Esophagus (tissue), 2 donors: ENCODE results near the gene CDC16. TPM values are rescaled to one million over a fixed set of nuclear protein-coding genes. Genes with fewer than 3 reads are reported as not detected.

ENCODE experiments used
- H3K27ac ChIP-seq, 2 donors: one replicate each; pipeline ENCODE4 v1.5.1; 2013; ENCODE audit warnings: low read depth in 2 of 2, mild to moderate bottlenecking in 2 of 2, inconsistent platforms in 1 of 2, low read length in 1 of 2, moderate library complexity in 1 of 2
- H3K27me3 ChIP-seq, 2 donors: one replicate each; pipeline ENCODE4 v1.6.1; 2013; ENCODE audit warnings: low read length in 2 of 2, control low read depth in 1 of 2, mild to moderate bottlenecking in 1 of 2; ENCODE audit not compliant: insufficient read depth in 2 of 2, control insufficient read depth in 1 of 2
- H3K36me3 ChIP-seq, 2 donors: one replicate each; pipeline ENCODE4 v1.6.1; 2013; ENCODE audit warnings: low read length in 1 of 2; ENCODE audit not compliant: control insufficient read depth in 2 of 2, insufficient read depth in 2 of 2
- H3K4me1 ChIP-seq, 2 donors: one replicate each; pipeline ENCODE4 v1.6.1; 2013; ENCODE audit warnings: low read length in 1 of 2; ENCODE audit not compliant: control insufficient read depth in 2 of 2, insufficient read depth in 2 of 2
- H3K4me3 ChIP-seq, 2 donors: one replicate each; pipeline ENCODE4 v1.5.1; 2013; ENCODE audit warnings: low read length in 2 of 2, mild to moderate bottlenecking in 2 of 2, low read depth in 1 of 2, moderate library complexity in 1 of 2
- H3K9me3 ChIP-seq, 2 donors: one replicate each; pipeline ENCODE4 v1.6.1; 2013; ENCODE audit warnings: mild to moderate bottlenecking in 2 of 2, low read depth in 1 of 2, low read length in 1 of 2, moderate library complexity in 1 of 2; ENCODE audit not compliant: control insufficient read depth in 2 of 2, insufficient read depth in 1 of 2
- WGBS, 2 donors: extraction: QIAGEN DNeasy Blood & Tissue Kit; methylation state at CpG; one replicate each; pipeline ENCODE4 v1.1.7; 2013; 5-methylcytosine and 5-hydroxymethylcytosine counted together
- polyA plus RNA-seq, 2 donors: library from polyadenylated mRNA; stranded (reverse); fragments of 200-250 nt; gene quantifications; one replicate each; pipeline ENCODE4 v1.2.3, GENCODE V29; 2013
- donor health status: healthy with polysubstance abuse.
- donor health status: Bipolar disorder and iron deficiency.

CDC16 gene
- polyA plus RNA-seq, 2 donors, result 33.4 to 36.1 TPM

GRCh38 chr13:114284680-114285079 lies 50.0 kb downstream of the CDC16 start:
- H3K27me3 ChIP-seq, result no peaks in the 10 kb centered on the region
- H3K4me3 ChIP-seq, result no peak overlapping the region
- no peaks in the 10 kb centered on the region for H3K9me3 ChIP-seq
- H3K4me1 ChIP-seq, result no peaks in the 10 kb centered on the region
- H3K36me3 ChIP-seq, result peaks cover 3 to 10% of the 10 kb centered on the region in 2 donors
- WGBS, 2 donors, result 97 to 98% methylated on average over 8 of the region's 8 CpGs
- H3K27ac ChIP-seq, result no peak overlapping the region

- Histone ChIP-seq H3K4me1 (no peaks in the 10 kb centered on the region), H3K4me3 (no peak overlapping the region), H3K9me3 (no peaks in the 10 kb centered on the region), H3K27me3 (no peaks in the 10 kb centered on the region), H3K27ac (no peak overlapping the region), H3K36me3 (peaks cover 8 to 16% of the 10 kb centered on the region in 2 donors)
- WGBS, 2 donors, result 77 to 82% methylated on average over 4 of the region's 4 CpGs
Measured at GRCh38 chr13:114285166-114285808, 50.6 kb downstream of the CDC16 start.

- H3K4me1 ChIP-seq, result no peaks in the 10 kb centered on the region
- H3K27ac ChIP-seq, result no peak overlapping the region
- no peak overlapping the region for H3K4me3 ChIP-seq
- no peaks in the 10 kb centered on the region for H3K9me3 ChIP-seq
- no peaks in the 10 kb centered on the region for H3K27me3 ChIP-seq
- 94 to 95% methylated on average over 8 of the region's 8 CpGs for WGBS, 2 donors
- peaks cover 9 to 18% of the 10 kb centered on the region in 2 donors for H3K36me3 ChIP-seq
Measured at GRCh38 chr13:114286808-114287207, 52.1 kb downstream of the CDC16 start.

GRCh38 chr13:114288157-114288591 lies 53.5 kb downstream of the CDC16 start:
- WGBS, 2 donors, result 91 to 94% methylated on average over 8 of the region's 8 CpGs
- H3K27me3 ChIP-seq, result no peaks in the 10 kb centered on the region
- H3K4me1 ChIP-seq, result no peaks in the 10 kb centered on the region
- H3K4me3 ChIP-seq, result no peak overlapping the region
- H3K9me3 ChIP-seq, result no peaks in the 10 kb centered on the region
- H3K27ac ChIP-seq, result no peak overlapping the region
- peaks cover 9 to 25% of the 10 kb centered on the region in 2 donors for H3K36me3 ChIP-seq

GRCh38 chr13:114296448-114296847 lies 61.8 kb downstream of the CDC16 start:
- Histone ChIP-seq H3K9me3 (no peaks in the 10 kb centered on the region), H3K27me3 (no peaks in the 10 kb centered on the region), H3K27ac (no peak overlapping the region), H3K4me3 (no peak overlapping the region), H3K36me3 (peaks cover 5 to 30% of the 10 kb centered on the region in 2 donors), H3K4me1 (no peaks in the 10 kb centered on the region)
- WGBS, 2 donors, result 91 to 92% methylated on average over 10 of the region's 10 CpGs

GRCh38 chr13:114296902-114297301 lies 62.2 kb downstream of the CDC16 start:
- H3K36me3 ChIP-seq, result peaks cover 5 to 30% of the 10 kb centered on the region in 2 donors
- 89 to 92% methylated on average over 5 of the region's 5 CpGs for WGBS, 2 donors

GRCh38 chr13:114298866-114299265 lies 64.2 kb downstream of the CDC16 start:
- Histone ChIP-seq H3K27ac (no peak overlapping the region), H3K36me3 (peaks cover 5 to 29% of the 10 kb centered on the region in 2 donors), H3K4me3 (no peak overlapping the region), H3K27me3 (no peaks in the 10 kb centered on the region), H3K4me1 (no peaks in the 10 kb centered on the region), H3K9me3 (no peaks in the 10 kb centered on the region)
- WGBS, 2 donors, result 86 to 88% methylated on average over 12 of the region's 12 CpGs

More at GRCh38 chr13:114296902-114297301, 62.2 kb downstream of the CDC16 start:
- Histone ChIP-seq H3K4me1 (no peaks in the 10 kb centered on the region), H3K27ac (no peak overlapping the region), H3K4me3 (no peak overlapping the region), H3K27me3 (no peaks in the 10 kb centered on the region), H3K9me3 (no peaks in the 10 kb centered on the region)

GRCh38 chr13:114299604-114300305 lies 65.1 kb downstream of the CDC16 start:
- H3K36me3 ChIP-seq, result peaks cover 5 to 32% of the 10 kb centered on the region in 2 donors
- WGBS, 2 donors, result 91 to 92% methylated on average over 12 of the region's 12 CpGs
- no peaks in the 10 kb centered on the region for H3K27me3 ChIP-seq
- no peaks in the 10 kb centered on the region for H3K4me1 ChIP-seq
- H3K4me3 ChIP-seq, result no peak overlapping the region
- H3K9me3 ChIP-seq, result no peaks in the 10 kb centered on the region
- H3K27ac ChIP-seq, result no peak overlapping the region

GRCh38 chr13:114303700-114304327 lies 69.1 kb downstream of the CDC16 start:
- peaks cover 5 to 27% of the 10 kb centered on the region in 2 donors for H3K36me3 ChIP-seq
- H3K9me3 ChIP-seq, result no peaks in the 10 kb centered on the region
- no peak overlapping the region for H3K27ac ChIP-seq
- 90 to 91% methylated on average over 9 to 11 of the region's 11 CpGs for WGBS, 2 donors
- H3K4me3 ChIP-seq, result no peak overlapping the region
- H3K27me3 ChIP-seq, result no peaks in the 10 kb centered on the region
- no peaks in the 10 kb centered on the region for H3K4me1 ChIP-seq
